HCT116 (cell line): Measurements from ENCODE around the gene CTBP2. TPM values are rescaled to one million over a fixed set of nuclear protein-coding genes. Genes with fewer than 3 reads are reported as not detected.

Source experiments
- ATAC-seq: fragments of 200-7000 bp; cut with Tn5 transposase; 2 replicates; pipeline ENCODE4 v1.9.1; 2020; ENCODE audit warnings: mild to moderate bottlenecking, moderate library complexity
- BruUV-seq: library from RNA; stranded (reverse); fragments of 400-500 nt; replicated peaks from 2 replicates; lab custom pipeline; 2021; lab: Mats Ljungman, UMichigan
- CTCF ChIA-PET: fragments of 300-600 bp; sonication (Branson Sonifier 250); formaldehyde crosslinking; loops from one replicate; lab custom pipeline; 2021; ENCODE audit warnings: antibody characterized with exemption; lab: Charles Lee
- POLR2A ChIA-PET: fragments of 300-600, 350-600 bp; sonication (Branson Sonifier 250); formaldehyde crosslinking; loops from one replicate; lab custom pipeline; 2021; ENCODE audit warnings: antibody characterized with exemption; lab: Charles Lee
- RAD21 ChIA-PET, 2 experiments: fragments of 300-600 bp; sonication (Branson Sonifier 250); formaldehyde crosslinking; loops; one replicate each; lab custom pipeline; 2023; ENCODE audit warnings: low total read pairs in 2 of 2; ENCODE audit not compliant: uncharacterized antibody in 2 of 2, unreplicated experiment in 2 of 2, low non-redundant PET in 1 of 2; lab: Charles Lee
- DNase-seq: peaks from one replicate; pipeline ENCODE4 v3.0.0-alpha.2; 2010; ENCODE audit warnings: low read depth, low spot score
- H2AFZ ChIP-seq: fragments of 200-600 bp; shearing (Covaris generic), sonication (generic); 2 replicates; pipeline ENCODE4 v1.6.1; 2017; ENCODE audit warnings: low read depth, mixed run types, mixed read lengths, antibody characterized with exemption, low read length; ENCODE audit not compliant: poor library complexity, severe bottlenecking
- H3K27ac ChIP-seq: 2 replicates; pipeline ENCODE4 v1.5.1; 2012; ENCODE audit warnings: low read depth, low read length
- H3K27me3 ChIP-seq: fragments of 200-600 bp; sonication (generic); 2 replicates; pipeline ENCODE4 v1.6.1; 2016; ENCODE audit warnings: mixed run types, low read length, mixed read lengths; ENCODE audit not compliant: insufficient read depth
- H3K36me3 ChIP-seq, 2 experiments: fragments of 200-500 bp in 1 of 2; fragments of 200-600 bp in 1 of 2; sonication (Bioruptor generic) in 1 of 2; sonication (generic) in 1 of 2; 2 replicates each; pipeline versions ENCODE4 v1.5.1 to v1.6.1; 2014 to 2016; ENCODE audit warnings: low read length in 2 of 2, inconsistent platforms in 1 of 2, mixed read lengths in 1 of 2, mixed run types in 1 of 2; ENCODE audit not compliant: insufficient read depth in 2 of 2, control insufficient read depth in 1 of 2
- H3K4me1 ChIP-seq, 2 experiments: fragments of 200-600 bp in 1 of 2; sonication (generic) in 1 of 2; 2 replicates each; pipeline versions ENCODE4 v1.5.1 to v1.6.1; 2012 to 2017; ENCODE audit warnings: low read length in 2 of 2, inconsistent platforms in 1 of 2, mild to moderate bottlenecking in 1 of 2, mixed read lengths in 1 of 2, mixed run types in 1 of 2, moderate library complexity in 1 of 2; ENCODE audit not compliant: insufficient read depth in 2 of 2, control insufficient read depth in 1 of 2
- H3K4me2 ChIP-seq: fragments of 200-600 bp; sonication (generic); 2 replicates; pipeline ENCODE4 v1.6.1; 2017; ENCODE audit warnings: mixed run types, low read length, mixed read lengths
- H3K4me3 ChIP-seq, 2 experiments: fragments of 200-600 bp in 1 of 2; sonication (generic) in 1 of 2; replicated peaks in 1 of 2; 2 replicates each; pipeline ENCODE4 v1.5.1; 2011 to 2016; ENCODE audit warnings: low read length in 2 of 2, control low read depth in 1 of 2, low read depth in 1 of 2, mild to moderate bottlenecking in 1 of 2, mixed read lengths in 1 of 2, mixed run types in 1 of 2
- H3K79me2 ChIP-seq: fragments of 200-600 bp; sonication (generic); 2 replicates; pipeline ENCODE4 v1.6.1; 2017; ENCODE audit warnings: mild to moderate bottlenecking, mixed run types, low read length, moderate library complexity, mixed read lengths; ENCODE audit not compliant: insufficient read depth
- H3K9ac ChIP-seq: fragments of 200-600 bp; sonication (generic); 2 replicates; pipeline ENCODE4 v1.6.1; 2016; ENCODE audit warnings: low read length, mixed read lengths
- H3K9me2 ChIP-seq: fragments of 200-600 bp; sonication (generic), shearing (Covaris generic); 2 replicates; pipeline ENCODE4 v1.6.1; 2017; ENCODE audit warnings: mixed run types, mild to moderate bottlenecking, moderate library complexity; ENCODE audit not compliant: insufficient read depth
- H3K9me3 ChIP-seq, 2 experiments: fragments of 200-500 bp in 1 of 2; fragments of 200-600 bp in 1 of 2; sonication (Bioruptor generic) in 1 of 2; sonication (generic) in 1 of 2; 2 replicates each; pipeline ENCODE4 v1.6.1; 2014 to 2017; ENCODE audit warnings: low read length in 2 of 2, mixed read lengths in 2 of 2, inconsistent platforms in 1 of 2, low read depth in 1 of 2, mild to moderate bottlenecking in 1 of 2, mixed run types in 1 of 2, moderate library complexity in 1 of 2; ENCODE audit not compliant: control insufficient read depth in 1 of 2, insufficient read depth in 1 of 2
- H4K20me1 ChIP-seq: fragments of 200-600 bp; sonication (generic), shearing (Covaris generic); 2 replicates; pipeline ENCODE4 v1.6.1; 2017; ENCODE audit warnings: mixed run types, mild to moderate bottlenecking, moderate library complexity; ENCODE audit not compliant: insufficient read depth
- CBX3 ChIP-seq: IDR thresholded peaks from 2 replicates; pipeline ENCODE4 v1.6.1; 2012; ENCODE audit warnings: low read depth
- CTCF ChIP-seq, 3 experiments: fragments of 200-600 bp in 1 of 3; sonication (generic) in 1 of 3; IDR thresholded peaks in 2 of 3; conservative IDR thresholded peaks in 1 of 3; 2 replicates each; pipeline ENCODE4 v1.5.1; 2012 to 2017; ENCODE audit warnings: low read depth in 2 of 3, low read length in 2 of 3, antibody characterized with exemption in 1 of 3, borderline replicate concordance in 1 of 3, control low read depth in 1 of 3, mild to moderate bottlenecking in 1 of 3, mixed read lengths in 1 of 3, mixed run types in 1 of 3, moderate library complexity in 1 of 3; ENCODE audit not compliant: insufficient read depth in 1 of 3
- EGR1 ChIP-seq: IDR thresholded peaks from 2 replicates; pipeline ENCODE4 v1.6.1; 2012; ENCODE audit warnings: low read depth
- MAX ChIP-seq: IDR thresholded peaks from 2 replicates; pipeline ENCODE4 v1.6.1; 2012
- RAD21 ChIP-seq: IDR thresholded peaks from 2 replicates; pipeline ENCODE4 v1.6.1; 2012; ENCODE audit warnings: low read depth, mild to moderate bottlenecking
- TCF7L2 ChIP-seq: IDR thresholded peaks from 2 replicates; pipeline ENCODE4 v1.7.0; 2011; ENCODE audit warnings: borderline replicate concordance, inconsistent platforms; ENCODE audit not compliant: insufficient read depth, insufficient read length; ENCODE audit errors: extremely low read depth
- ZFX ChIP-seq: fragments of 450-650 bp; IDR thresholded peaks from 2 replicates; pipeline ENCODE4 v1.6.1; 2017
- ZNF274 ChIP-seq: fragments of 200-500 bp; sonication (Bioruptor generic); IDR thresholded peaks from 2 replicates; pipeline ENCODE4 v1.6.1; 2014; ENCODE audit warnings: mild to moderate bottlenecking, low read depth, low read length, inconsistent platforms
- intact Hi-C: fragments of 100-400 bp; cut with micrococcal nuclease; formaldehyde crosslinking; loops from 2 replicates; pipeline ENCODE4 v1.10.0; 2022
- total RNA-seq: library from RNA; stranded (reverse); gene quantifications from one replicate; pipeline ENCODE4 v1.2.1, GENCODE V29; 2021; ENCODE audit not compliant: unreplicated experiment

CTBP2 gene
- total RNA-seq, 1 experiment from 2014 or later: 144 TPM

- DNase-seq (no peak), ATAC-seq (no peak)
- BruUV-seq: no TSS peak
- Histone ChIP-seq H3K4me3 (no peak overlapping the region), H4K20me1 (peaks cover 15% of the 10 kb centered on the region; the same call in 1 of the 2 replicates), H3K79me2 (peaks cover 100% of the 10 kb centered on the region), H3K4me1 (peaks cover 8 to 17% of the 10 kb centered on the region in 2 experiments; a peak in 3 of 4 replicates), H3K9me2 (no peaks in the 10 kb centered on the region), H3K27ac (no peak overlapping the region), H3K36me3 (peaks cover 0 to 13% of the 10 kb centered on the region in 2 experiments; a peak in 3 of 4 replicates), H3K4me2 (no peak overlapping the region), H3K9ac (no peak overlapping the region), H2AFZ (no peak overlapping the region), H3K27me3 (no peaks in the 10 kb centered on the region), H3K9me3 (no peaks in the 10 kb centered on the region)
- TF ChIP-seq ZFX: no peak
- TF ChIP-seq CBX3: no peak
- TF ChIP-seq ZNF274: no peak
- TF ChIP-seq RAD21: no peak
- TF ChIP-seq CTCF (IDR thresholded peaks at IDR 0.05 in 2 of 3, conservative IDR thresholded peaks at IDR 0.05 in 1 of 3; ENCODE audit: borderline replicate concordance in 1 of 3, insufficient read depth in 1 of 3, low read depth in 2 of 3, low read length in 2 of 3): no peak
- ChIA-PET RAD21 (interaction anchor here in 1 of 2 experiments (1.8 kb wide), 1 partner anchor 18 kb away, joined by 5 read pairs; no protein-coding TSS in a partner anchor), POLR2A (no interaction called here), CTCF (no interaction called here)
- intact Hi-C loops: no loop called here
Observed at GRCh38 chr10:125103466-125103865, 56.9 kb downstream of the CTBP2 start.

GRCh38 chr10:125102821-125103220 is 57.5 kb downstream of the CTBP2 start:
- H3K36me3 ChIP-seq: peaks cover 0 to 7% of the 10 kb centered on the region in 2 experiments; a peak in 2 of 4 replicates
- RAD21 ChIA-PET: interaction anchor here in 1 of 2 experiments (1.8 kb wide), 1 partner anchor 18 kb away, joined by 5 read pairs; no protein-coding TSS in a partner anchor
- no peak overlapping the region for H3K4me2 ChIP-seq
- peaks cover 99% of the 10 kb centered on the region for H3K79me2 ChIP-seq
- TF ChIP-seq TCF7L2: no peak
- peak; percentile 42 for TF ChIP-seq RAD21
- TF ChIP-seq MAX: no peak
- TF ChIP-seq EGR1: no peak
- TF ChIP-seq, all 23 proteins: peak for 1
- H3K9me2 ChIP-seq: no peaks in the 10 kb centered on the region
- ATAC-seq (peak; percentile 55), DNase-seq (no peak)
- H3K27me3 ChIP-seq: no peaks in the 10 kb centered on the region
- peaks cover 8 to 17% of the 10 kb centered on the region in 2 experiments; a peak in 3 of 4 replicates for H3K4me1 ChIP-seq
- H3K4me3 ChIP-seq: no peak overlapping the region
- H3K9ac ChIP-seq: no peak overlapping the region
- BruUV-seq: no TSS peak
- intact Hi-C loops: no loop called here
- H3K27ac ChIP-seq: no peak overlapping the region
- no peak overlapping the region for H2AFZ ChIP-seq
- H4K20me1 ChIP-seq: peaks cover 15% of the 10 kb centered on the region; the same call in 1 of the 2 replicates
- POLR2A ChIA-PET: no interaction called here
- no peaks in the 10 kb centered on the region for H3K9me3 ChIP-seq
- CTCF ChIA-PET: no interaction called here
